ELF-1 (cell line): ENCODE data around the gene ZMIZ1.

Experiments used
- DNase-seq: peaks from one replicate; pipeline ENCODE4 v3.0.0-alpha.2; 2016; ENCODE audit warnings: low read depth, low spot score

The ZMIZ1 gene

GRCh38 chr10:79050896-79051555 is 17.7 kb upstream of the ZMIZ1 start:
- DNase-seq: no peak

GRCh38 chr10:79051766-79052165 is 17.0 kb upstream of the ZMIZ1 start:
- no peak for DNase-seq

GRCh38 chr10:79052291-79053080 is 16.3 kb upstream of the ZMIZ1 start:
- DNase-seq: no peak

- DNase-seq: no peak
Observed at GRCh38 chr10:79053081-79053434, 15.7 kb upstream of the ZMIZ1 start.

GRCh38 chr10:79053481-79054202 is 15.1 kb upstream of the ZMIZ1 start:
- DNase-seq: no peak

- DNase-seq: no peak
Observed at GRCh38 chr10:79054203-79055099, 14.3 kb upstream of the ZMIZ1 start.

GRCh38 chr10:79055100-79055782 is 13.5 kb upstream of the ZMIZ1 start:
- no peak for DNase-seq

GRCh38 chr10:79055892-79056291 is 12.9 kb upstream of the ZMIZ1 start:
- no peak for DNase-seq

- DNase-seq: no peak
Observed at GRCh38 chr10:79056361-79056735, 12.4 kb upstream of the ZMIZ1 start.

- DNase-seq: peak; percentile 75
Observed at GRCh38 chr10:79056736-79057391, 11.9 kb upstream of the ZMIZ1 start.

- DNase-seq: no peak
Observed at GRCh38 chr10:79057481-79058275, 11.1 kb upstream of the ZMIZ1 start.

GRCh38 chr10:79058899-79059841 is 9.6 kb upstream of the ZMIZ1 start:
- DNase-seq: no peak

- no peak for DNase-seq
Observed at GRCh38 chr10:79059859-79060379, 8.8 kb upstream of the ZMIZ1 start.

GRCh38 chr10:79060641-79061255 is 8.0 kb upstream of the ZMIZ1 start:
- DNase-seq: no peak

GRCh38 chr10:79061441-79062315 is 7.1 kb upstream of the ZMIZ1 start:
- DNase-seq: no peak

- DNase-seq: no peak
Observed at GRCh38 chr10:79063071-79063491, 5.7 kb upstream of the ZMIZ1 start.
